T-helper 2 cell treated with Interferon-gamma antibody and Interleukin-4, amounts not matched to agents 5 μg/mL and 100 μg/mL, for 36 hours (primary cell): ENCODE measurements around the gene SCP2D1.
"Not testable (repeated sequence)": the region's sequence is repeated elsewhere in the genome, so short reads cannot be mapped to it uniquely, and the experiment has no call there.

Experiments used
- DNase-seq: peaks from one replicate; pipeline ENCODE4 v3.0.0; 2021; ENCODE audit warnings: low spot score
- H3K27ac Mint-ChIP-seq: one replicate; pipeline ENCODE4 v1.8.0; 2021; ENCODE audit warnings: mild to moderate bottlenecking, mixed read lengths
- H3K27me3 Mint-ChIP-seq: one replicate; pipeline ENCODE4 v1.8.0; 2021; ENCODE audit warnings: low read depth, mixed read lengths
- H3K36me3 Mint-ChIP-seq: one replicate; pipeline ENCODE4 v1.8.0; 2021; ENCODE audit warnings: low read depth, mixed read lengths
- H3K4me1 Mint-ChIP-seq: one replicate; pipeline ENCODE4 v1.8.0; 2021; ENCODE audit warnings: low read depth, mixed read lengths
- H3K4me3 Mint-ChIP-seq: one replicate; pipeline ENCODE4 v1.8.0; 2022; ENCODE audit warnings: mild to moderate bottlenecking, moderate library complexity, mixed read lengths
- H3K9me3 Mint-ChIP-seq: one replicate; pipeline ENCODE4 v1.8.0; 2021; ENCODE audit warnings: mixed read lengths

Gene SCP2D1

DNA sequence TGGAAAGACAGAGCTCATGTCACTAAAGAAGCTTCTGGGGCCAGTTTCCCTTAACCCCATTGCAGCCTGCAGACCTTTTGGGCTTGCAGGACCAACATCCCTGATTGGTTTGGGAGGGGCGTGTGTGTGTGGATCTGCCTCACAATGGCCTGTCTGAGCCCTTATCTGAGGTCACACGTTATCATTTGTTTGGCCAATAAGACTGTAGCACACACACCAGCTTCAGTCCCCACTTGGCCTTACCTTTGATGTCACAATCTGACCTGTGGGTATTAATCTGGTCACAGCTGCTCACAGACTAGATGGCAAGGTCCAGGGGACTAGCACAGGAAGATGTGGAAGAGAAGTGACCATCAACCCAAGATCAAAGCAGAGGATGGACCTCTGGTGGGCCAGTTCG is at the start of gene SCP2D1:
SCP2D1 (plus strand) TSS at position 301 of the 400 bp plus-strand sequence; CDS start at position 334, 33 bp downstream.
- H3K9me3 Mint-ChIP-seq: no peaks in the 10 kb centered on the region
- no peak within 1 kb of the TSS for H3K4me3 Mint-ChIP-seq
- H3K27me3 Mint-ChIP-seq: no peaks in the 10 kb centered on the region
- no peak within 1 kb of the TSS for H3K27ac Mint-ChIP-seq
- no peaks in the 10 kb centered on the region for H3K36me3 Mint-ChIP-seq
- DNase-seq: no peak
- no peaks in the 10 kb centered on the region for H3K4me1 Mint-ChIP-seq

DNA sequence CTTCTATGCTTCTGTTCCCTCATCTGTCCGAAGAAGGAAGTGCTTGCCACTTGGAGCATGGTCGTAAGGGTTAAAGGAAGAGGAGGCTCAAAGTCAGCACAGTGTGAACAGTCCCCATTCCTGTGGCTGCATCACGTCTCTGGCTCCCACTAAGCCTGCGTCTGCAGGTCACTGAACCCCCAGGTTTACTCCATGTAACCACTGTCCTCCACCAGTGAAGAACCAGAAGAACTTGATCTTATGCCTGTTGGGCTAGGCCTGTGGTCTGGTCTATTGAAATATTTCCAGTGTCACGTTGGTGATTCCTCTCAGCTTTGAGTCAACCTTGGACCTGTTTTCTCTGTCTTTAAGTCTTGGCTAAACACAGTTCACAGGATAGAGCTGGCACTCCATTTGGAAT is 45.9 kb upstream of the SCP2D1 start:
- H3K27me3 Mint-ChIP-seq: peaks cover 12% of the 10 kb centered on the region
- DNase-seq: no peak
- no peaks in the 10 kb centered on the region for H3K9me3 Mint-ChIP-seq
- peaks cover 3% of the 10 kb centered on the region for H3K36me3 Mint-ChIP-seq
- no peaks in the 10 kb centered on the region for H3K4me1 Mint-ChIP-seq
- H3K4me3 Mint-ChIP-seq: no peak overlapping the region
- no peak overlapping the region for H3K27ac Mint-ChIP-seq

DNA sequence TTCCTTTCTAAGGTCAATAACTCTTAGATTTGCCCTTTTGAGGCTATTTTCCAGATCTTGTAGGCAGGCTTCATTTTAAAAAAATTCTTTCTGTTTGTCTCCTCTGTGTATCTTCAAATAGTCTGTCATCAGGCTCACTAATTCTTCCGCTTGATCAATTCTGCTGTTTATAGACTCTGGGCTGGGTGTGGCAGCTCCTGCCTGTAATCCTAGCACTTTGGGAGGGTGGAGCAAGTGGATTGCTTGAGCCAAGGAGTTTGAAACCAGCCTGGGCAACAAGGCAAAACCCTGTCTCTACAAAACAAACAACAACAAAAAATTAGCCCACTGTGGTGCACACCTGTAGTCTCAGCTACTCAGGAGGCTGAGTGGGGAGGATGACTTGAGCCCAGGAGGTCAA is 40.0 kb upstream of the SCP2D1 start:
- H3K4me3 Mint-ChIP-seq: no peak overlapping the region
- H3K36me3 Mint-ChIP-seq: no peaks in the 10 kb centered on the region
- no peaks in the 10 kb centered on the region for H3K4me1 Mint-ChIP-seq
- H3K27ac Mint-ChIP-seq: no peak overlapping the region
- no peaks in the 10 kb centered on the region for H3K9me3 Mint-ChIP-seq
- peaks cover 15% of the 10 kb centered on the region for H3K27me3 Mint-ChIP-seq
- DNase-seq: no peak

DNA sequence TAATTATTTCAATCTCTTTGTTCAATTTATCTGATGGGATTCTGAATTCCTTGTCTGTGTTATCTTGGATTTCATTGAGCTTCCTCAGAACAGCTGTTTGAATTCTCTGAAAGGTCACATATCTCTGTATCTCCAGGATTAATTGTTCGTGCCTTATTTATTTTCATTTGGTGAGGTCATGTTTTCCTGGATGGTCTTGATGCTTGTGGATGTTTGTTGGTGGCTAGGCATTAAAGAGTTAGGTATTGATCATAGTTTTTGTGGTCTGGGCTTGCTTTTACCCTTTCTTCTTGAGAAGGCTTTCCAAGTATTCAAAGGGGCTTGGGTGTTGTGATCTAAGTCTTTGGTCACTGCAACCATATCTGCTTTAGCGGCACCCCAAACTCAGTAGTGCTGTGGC is 39.4 kb upstream of the SCP2D1 start:
- Mint-ChIP-seq H3K27ac (no peak overlapping the region), H3K4me3 (no peak overlapping the region), H3K9me3 (no peaks in the 10 kb centered on the region), H3K4me1 (no peaks in the 10 kb centered on the region), H3K27me3 (peaks cover 15% of the 10 kb centered on the region), H3K36me3 (no peaks in the 10 kb centered on the region)
- DNase-seq: no peak

DNA sequence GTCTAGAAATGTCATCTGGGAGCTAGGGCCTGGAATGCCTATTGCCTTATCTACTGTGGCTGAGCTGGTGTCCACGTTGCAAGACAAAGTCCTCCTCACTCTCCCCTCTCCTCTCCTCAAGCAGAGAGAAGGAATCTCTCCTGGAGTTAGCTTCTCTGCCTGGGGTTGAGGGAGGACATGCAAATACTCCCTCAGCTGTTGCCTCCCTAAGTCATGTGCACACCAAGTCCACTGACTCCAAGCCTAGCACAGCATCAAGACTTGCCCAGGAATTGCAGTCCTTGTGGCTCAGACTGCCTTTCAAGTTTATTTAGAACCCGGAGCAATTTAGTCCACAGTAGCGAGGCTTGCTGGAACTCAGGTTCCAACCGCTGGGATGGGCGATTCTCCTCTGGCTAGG is 38.0 kb upstream of the SCP2D1 start:
- Mint-ChIP-seq H3K27me3 (peaks cover 14% of the 10 kb centered on the region), H3K36me3 (no peaks in the 10 kb centered on the region), H3K4me3 (no peak overlapping the region), H3K4me1 (no peaks in the 10 kb centered on the region), H3K9me3 (no peaks in the 10 kb centered on the region), H3K27ac (no peak overlapping the region)
- no peak for DNase-seq

DNA sequence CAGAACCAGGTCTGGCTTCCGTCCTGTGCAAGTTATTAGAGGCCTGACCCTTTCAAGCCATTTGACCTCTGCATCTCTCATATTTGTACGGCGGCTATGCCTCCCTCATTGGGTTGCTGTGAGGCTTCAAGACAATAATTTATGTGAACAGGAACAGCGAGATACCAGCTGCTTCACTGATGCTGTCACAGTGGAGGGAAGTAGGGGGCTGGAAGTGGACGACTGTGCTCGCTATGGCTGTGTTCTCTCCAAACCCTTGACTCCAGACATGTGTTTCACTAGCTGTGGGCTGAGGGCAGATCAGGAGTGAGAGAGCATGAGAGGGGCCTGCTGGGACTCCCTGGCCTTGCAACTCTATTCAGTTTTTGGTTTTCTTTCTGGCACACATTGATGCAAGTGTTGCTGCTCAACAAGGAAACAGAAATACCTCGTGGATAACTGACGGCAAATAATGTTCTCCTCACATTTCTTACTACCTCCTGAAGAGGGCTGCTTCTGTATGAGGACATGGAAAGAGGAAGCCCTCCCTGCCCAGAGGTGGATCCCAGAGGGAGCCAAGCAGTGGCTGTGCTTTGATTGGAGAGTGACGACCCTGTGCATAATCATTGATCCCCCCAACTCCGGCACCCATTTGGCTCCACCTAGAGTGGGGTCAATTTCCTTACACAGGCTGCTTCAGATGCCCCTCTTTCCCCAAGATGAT is 34.7 kb upstream of the SCP2D1 start:
- Mint-ChIP-seq H3K4me1 (no peaks in the 10 kb centered on the region), H3K27ac (no peak overlapping the region), H3K27me3 (no peaks in the 10 kb centered on the region), H3K9me3 (no peaks in the 10 kb centered on the region), H3K36me3 (no peaks in the 10 kb centered on the region), H3K4me3 (no peak overlapping the region)
- DNase-seq: no peak

DNA sequence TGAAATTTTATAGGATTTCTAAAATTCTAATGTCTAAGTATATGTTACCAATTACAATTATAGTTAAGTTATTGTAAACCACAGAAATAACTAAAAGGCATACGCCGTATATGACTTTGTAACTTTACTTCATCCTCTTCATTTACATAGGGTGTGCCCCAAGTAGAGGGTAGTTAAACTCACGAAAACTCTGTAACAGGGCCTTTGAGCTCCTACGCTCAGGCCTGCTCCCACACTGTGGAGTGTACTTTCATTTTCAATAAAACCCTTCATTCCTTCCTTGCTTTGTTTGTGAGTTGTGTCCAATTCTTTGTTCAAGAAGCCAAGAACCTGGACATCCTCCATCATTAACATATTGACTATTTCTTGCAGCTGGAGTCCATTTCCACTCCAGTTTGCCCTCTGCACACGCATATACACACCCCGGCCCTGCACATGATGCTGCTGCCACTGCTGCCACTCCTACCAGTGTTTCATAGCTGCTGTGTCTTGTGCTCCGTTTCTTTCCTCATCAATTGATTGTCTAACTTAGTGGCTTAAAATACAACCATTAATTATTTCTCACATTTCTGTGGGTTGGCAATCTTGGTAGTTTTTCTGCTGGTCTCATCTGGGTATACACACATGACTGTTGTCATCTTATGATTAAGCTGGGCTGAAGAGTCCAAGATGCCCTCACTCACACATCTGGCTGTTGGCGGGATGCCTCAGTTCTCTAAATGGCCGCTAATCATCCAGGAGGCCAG is 33.0 kb upstream of the SCP2D1 start:
- H3K27me3 Mint-ChIP-seq: no peaks in the 10 kb centered on the region
- H3K9me3 Mint-ChIP-seq: no peaks in the 10 kb centered on the region
- H3K4me1 Mint-ChIP-seq: no peaks in the 10 kb centered on the region
- DNase-seq: no peak
- no peaks in the 10 kb centered on the region for H3K36me3 Mint-ChIP-seq
- no peak overlapping the region for H3K27ac Mint-ChIP-seq
- H3K4me3 Mint-ChIP-seq: no peak overlapping the region

DNA sequence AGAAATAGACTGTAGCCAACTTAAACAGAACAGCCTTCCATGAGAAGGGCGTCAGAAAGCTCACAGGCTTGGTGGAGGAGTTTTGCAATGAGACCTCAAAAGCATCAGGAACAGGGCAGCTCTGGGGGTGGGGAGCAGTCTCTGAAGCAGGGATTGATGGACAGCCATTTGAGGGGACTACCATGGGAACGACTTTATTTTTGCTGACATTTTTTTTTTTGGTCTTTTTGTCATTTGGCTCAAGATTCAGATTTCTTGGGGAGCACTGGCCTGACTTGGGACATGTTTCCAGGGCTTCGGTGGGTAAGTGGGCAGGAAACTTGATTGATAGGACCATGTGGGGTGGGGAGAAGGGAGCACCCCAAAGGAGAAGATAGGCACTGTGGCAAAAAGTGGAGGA is 32.1 kb upstream of the SCP2D1 start:
- Mint-ChIP-seq H3K4me3 (no peak overlapping the region), H3K27me3 (no peaks in the 10 kb centered on the region), H3K4me1 (no peaks in the 10 kb centered on the region), H3K9me3 (no peaks in the 10 kb centered on the region), H3K36me3 (no peaks in the 10 kb centered on the region), H3K27ac (no peak overlapping the region)
- DNase-seq: no peak

DNA sequence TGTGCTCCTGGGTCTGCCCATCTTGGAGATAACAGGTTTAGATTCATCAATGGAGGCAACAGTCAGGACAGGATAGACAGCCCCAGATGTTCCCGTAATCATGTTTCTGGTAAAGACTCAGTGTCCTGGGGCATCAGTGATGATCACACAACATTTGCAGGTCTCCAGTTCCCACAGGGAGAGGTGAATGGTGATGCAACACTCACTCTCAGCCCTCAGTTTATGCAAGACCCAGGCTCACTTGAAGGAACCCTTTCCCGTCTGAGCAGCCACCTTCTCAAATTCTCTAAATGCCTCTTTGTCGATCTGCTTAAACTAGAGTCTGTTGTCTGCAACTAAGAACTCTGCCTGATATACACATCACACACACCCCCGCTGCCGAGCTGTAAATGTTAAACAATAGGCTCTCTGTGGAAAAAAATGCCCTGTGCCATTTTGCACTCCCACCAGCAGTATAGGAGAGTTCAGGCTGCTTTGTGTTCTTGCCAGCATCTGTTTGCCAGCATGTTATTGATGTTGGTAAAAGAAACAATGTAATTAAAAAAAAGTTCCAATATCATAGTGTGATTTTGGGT is 30.1 kb upstream of the SCP2D1 start:
- DNase-seq: no peak
- no peak overlapping the region for H3K4me3 Mint-ChIP-seq
- H3K36me3 Mint-ChIP-seq: no peaks in the 10 kb centered on the region
- no peaks in the 10 kb centered on the region for H3K9me3 Mint-ChIP-seq
- H3K4me1 Mint-ChIP-seq: no peaks in the 10 kb centered on the region
- peaks cover 5% of the 10 kb centered on the region for H3K27me3 Mint-ChIP-seq
- H3K27ac Mint-ChIP-seq: no peak overlapping the region

DNA sequence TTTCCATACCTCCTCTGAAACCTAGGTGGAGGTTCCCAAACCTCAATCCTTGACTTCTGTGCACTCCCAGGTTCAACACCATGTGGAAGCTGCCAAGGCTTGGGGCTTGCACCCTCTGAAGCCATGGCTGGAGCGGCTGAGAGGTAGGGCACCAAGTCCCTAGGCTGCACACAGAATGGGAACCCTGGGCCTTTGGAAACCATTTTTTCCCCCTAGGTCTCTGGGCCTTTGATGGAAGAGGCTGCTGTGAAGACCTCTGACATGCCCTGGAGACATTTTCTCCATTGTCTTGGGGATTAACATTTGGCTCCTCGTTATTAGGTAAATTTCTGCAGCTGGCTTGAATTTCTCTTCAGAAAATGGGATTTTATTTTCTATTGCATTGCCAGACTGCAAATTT is 26.5 kb upstream of the SCP2D1 start:
- H3K4me3 Mint-ChIP-seq, H3K9me3 Mint-ChIP-seq, H3K4me1 Mint-ChIP-seq, H3K36me3 Mint-ChIP-seq, H3K27ac Mint-ChIP-seq, H3K27me3 Mint-ChIP-seq, DNase-seq: not testable (repeated sequence)

DNA sequence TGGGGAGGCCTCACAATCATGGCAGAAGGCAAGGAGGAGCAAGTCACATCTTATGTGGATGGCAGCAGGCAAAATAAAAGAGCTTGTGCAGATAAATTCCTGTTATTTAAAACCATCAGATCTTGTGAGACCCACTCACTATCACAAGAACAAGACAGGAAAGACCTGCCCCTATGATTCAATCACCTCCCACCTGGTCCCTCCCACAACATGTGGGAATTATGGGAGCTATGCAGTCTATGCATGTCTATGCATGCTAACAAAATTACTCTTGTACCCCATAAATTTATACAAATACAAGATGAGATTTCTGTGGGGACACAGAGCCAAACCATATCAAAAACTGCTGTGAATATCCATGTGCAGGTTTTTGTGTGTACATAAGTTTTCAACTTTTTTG is 25.6 kb upstream of the SCP2D1 start:
- Mint-ChIP-seq H3K4me3 (no peak overlapping the region), H3K27me3 (peaks cover 8% of the 10 kb centered on the region), H3K9me3 (no peaks in the 10 kb centered on the region), H3K27ac (no peak overlapping the region), H3K4me1 (no peaks in the 10 kb centered on the region), H3K36me3 (no peaks in the 10 kb centered on the region)
- no peak for DNase-seq

DNA sequence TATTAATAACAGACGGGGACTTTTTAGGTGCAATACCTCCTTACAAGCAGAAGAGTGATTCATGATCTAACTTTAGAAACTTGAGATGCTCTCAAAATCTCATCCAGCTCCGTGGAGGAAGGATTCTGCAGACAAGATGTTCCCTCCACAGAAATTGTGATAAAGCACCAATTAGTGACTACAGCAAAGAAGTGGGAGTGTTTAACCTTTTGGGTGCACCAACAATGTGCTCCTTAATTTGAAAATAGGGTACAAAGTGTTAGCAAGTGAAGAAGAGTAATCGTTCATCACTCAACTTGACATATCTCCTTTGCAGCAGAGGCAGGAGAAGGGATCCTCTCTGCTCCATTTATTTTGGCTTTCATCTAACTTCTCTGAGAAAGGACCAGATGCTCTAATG is 22.8 kb upstream of the SCP2D1 start:
- peaks cover 3% of the 10 kb centered on the region for H3K9me3 Mint-ChIP-seq
- H3K27ac Mint-ChIP-seq: no peak overlapping the region
- H3K27me3 Mint-ChIP-seq: peaks cover 8% of the 10 kb centered on the region

DNA sequence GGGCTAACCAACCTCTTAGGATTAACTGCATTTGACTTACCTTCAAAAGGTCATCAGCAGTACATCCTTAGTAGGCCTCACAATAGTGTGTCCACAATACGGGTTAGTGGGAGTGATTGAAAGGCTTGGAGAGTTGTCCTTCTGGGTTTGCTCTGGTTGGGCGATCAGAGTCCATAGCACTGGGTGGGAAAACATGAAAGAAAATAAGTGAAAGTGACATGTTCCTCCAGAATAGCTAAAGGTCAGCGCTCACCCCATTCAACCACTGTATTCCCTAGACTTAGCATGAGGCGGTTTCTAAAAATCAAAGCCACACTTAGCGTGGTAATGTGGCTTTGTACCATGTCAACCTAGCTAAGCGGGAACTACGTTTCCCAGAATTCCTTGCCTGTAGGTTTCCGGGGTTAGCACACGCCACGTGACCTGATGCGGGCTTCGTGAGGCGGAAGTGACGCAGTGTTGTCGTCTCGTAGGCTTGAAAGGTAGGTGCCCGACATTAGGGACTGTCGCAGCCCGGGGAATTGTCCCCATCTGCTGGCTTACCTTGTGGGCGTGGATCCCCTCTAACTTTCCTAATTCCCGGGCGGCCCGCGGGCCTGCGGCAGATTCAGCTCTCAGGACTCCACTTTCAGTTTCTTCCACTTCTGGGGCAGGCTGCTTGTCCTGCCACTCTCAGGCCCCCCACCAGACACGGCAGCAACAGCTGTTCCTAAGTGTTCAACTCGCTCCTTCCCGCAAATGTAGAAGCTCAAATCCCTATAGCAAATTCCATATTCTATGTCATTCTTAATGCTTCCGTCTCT is 19.8 kb upstream of the SCP2D1 start:
- DNase-seq: peak; percentile 81
- H3K27me3 Mint-ChIP-seq: peaks cover 2% of the 10 kb centered on the region
- H3K36me3 Mint-ChIP-seq: no peaks in the 10 kb centered on the region
- H3K9me3 Mint-ChIP-seq: peaks cover 10% of the 10 kb centered on the region
- H3K27ac Mint-ChIP-seq: peak overlapping the region; percentile 88
- H3K4me3 Mint-ChIP-seq: peak overlapping the region; percentile 95
- peaks cover 11% of the 10 kb centered on the region for H3K4me1 Mint-ChIP-seq

More for the DNA sequence above, 22.8 kb upstream of the SCP2D1 start:
- Mint-ChIP-seq H3K4me3 (no peak overlapping the region), H3K36me3 (no peaks in the 10 kb centered on the region), H3K4me1 (peaks cover 11% of the 10 kb centered on the region)
- no peak for DNase-seq

DNA sequence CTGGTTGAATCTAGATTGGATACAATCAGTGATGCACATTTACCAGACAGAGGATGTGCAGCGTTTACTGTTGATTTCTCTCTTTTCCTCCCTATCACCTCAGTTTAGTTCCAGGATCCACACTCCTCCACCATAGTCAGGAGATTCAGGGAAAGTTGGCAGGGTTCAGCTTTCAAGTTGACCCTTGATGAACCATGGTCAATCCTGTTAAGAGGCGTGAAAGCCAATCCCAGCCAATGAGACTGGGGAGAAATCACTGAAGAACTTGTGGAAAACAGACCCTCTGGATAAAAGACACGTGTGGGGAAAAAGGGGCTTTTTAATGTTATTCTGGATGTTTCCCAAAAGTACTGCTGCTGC is 19.2 kb upstream of the SCP2D1 start:
- Mint-ChIP-seq H3K4me3 (peak overlapping the region; percentile 95), H3K27ac (peak overlapping the region; percentile 88), H3K36me3 (no peaks in the 10 kb centered on the region), H3K4me1 (peaks cover 11% of the 10 kb centered on the region), H3K27me3 (peaks cover 2% of the 10 kb centered on the region), H3K9me3 (peaks cover 10% of the 10 kb centered on the region)
- DNase-seq: no peak
